ENCODE data around the gene FAM216A.

Gene FAM216A

DNA sequence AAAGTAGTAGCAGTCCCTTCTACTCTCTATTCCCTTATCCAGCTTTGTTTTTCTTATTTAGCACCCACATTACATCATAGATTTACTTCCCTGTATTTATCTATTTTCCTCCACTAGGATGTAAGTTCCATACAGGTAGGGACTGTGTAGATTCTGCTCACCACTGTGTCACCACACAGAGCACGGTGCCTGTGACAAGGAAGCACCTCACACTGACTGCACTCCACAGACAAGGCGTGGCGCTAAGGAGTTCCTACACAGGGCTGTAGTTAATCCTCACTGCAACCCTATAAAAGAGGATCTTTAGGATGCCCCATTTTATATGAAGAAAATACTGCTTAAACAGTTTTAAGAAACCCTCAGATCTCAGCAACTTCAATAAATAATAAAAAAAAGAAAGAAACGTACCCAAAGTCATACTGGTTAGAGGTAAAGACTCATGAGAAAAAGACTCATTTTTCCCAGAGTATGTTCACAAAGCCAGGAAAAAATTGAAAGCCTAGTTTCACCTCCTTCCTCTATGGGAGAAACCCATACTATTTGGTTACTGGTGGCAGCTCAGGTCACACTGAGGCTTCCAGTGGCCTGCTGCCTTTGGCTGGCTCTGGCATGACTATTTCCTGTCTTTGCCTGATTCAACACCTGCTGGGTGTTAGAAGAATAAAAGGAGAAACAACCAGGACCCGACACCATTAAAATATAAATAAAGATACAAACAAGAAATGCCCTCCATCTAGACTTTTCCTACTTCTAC is 70.4 kb downstream of the FAM216A start:
- DNase-seq (ENCODE audit: low spot score) = no peak

Small RNAs within 50 kb of the gene (small RNA-seq; reads per million reads assigned to genes)
- gene RF00278 = 0 reads per million in 2 experiments
